HG02981 (cell line): ENCODE data around the gene DPP9.
"Not testable (repeated sequence)": the region's sequence is repeated elsewhere in the genome, so short reads cannot be mapped to it uniquely, and the experiment has no call there.

Experiments
- ATAC-seq: cut with Tn5 transposase; IDR thresholded peaks from one replicate; pipeline ENCODE4 v1.9.1; 2021; ENCODE audit warnings: mild to moderate bottlenecking, moderate library complexity; ENCODE audit not compliant: unreplicated experiment

DPP9 gene

GRCh38 chr19:4723595-4724514, at the start of gene DPP9:
DPP9 (minus strand) TSS chr19:4723842; CDS start chr19:4719906, 3,936 bp downstream.
- ATAC-seq: peak; percentile 80

- no peak for ATAC-seq
These were observed 49.5 kb upstream of the DPP9 start for GRCh38 chr19:4773047-4773640.

GRCh38 chr19:4772566-4772965, 48.9 kb upstream of the DPP9 start:
- ATAC-seq: no peak

- ATAC-seq: no peak
These were observed 45.5 kb upstream of the DPP9 start for GRCh38 chr19:4768934-4769777.

- no peak for ATAC-seq
These were observed 40.7 kb upstream of the DPP9 start for GRCh38 chr19:4764393-4764660.

GRCh38 chr19:4763021-4763420, 39.4 kb upstream of the DPP9 start:
- ATAC-seq: no peak

GRCh38 chr19:4760285-4760650, 36.6 kb upstream of the DPP9 start:
- ATAC-seq: no peak

GRCh38 chr19:4759388-4760284, 36.0 kb upstream of the DPP9 start:
- ATAC-seq: peak; percentile 68

- ATAC-seq: no peak
These were observed 35.0 kb upstream of the DPP9 start for GRCh38 chr19:4758659-4759058.

GRCh38 chr19:4758082-4758481, 34.4 kb upstream of the DPP9 start:
- no peak for ATAC-seq

- no peak for ATAC-seq
These were observed 31.8 kb upstream of the DPP9 start for GRCh38 chr19:4755459-4755858.

- ATAC-seq: no peak
These were observed 30.6 kb upstream of the DPP9 start for GRCh38 chr19:4754248-4754647.

- ATAC-seq: no peak
These were observed 26.4 kb upstream of the DPP9 start for GRCh38 chr19:4749870-4750590.

GRCh38 chr19:4748589-4748988, 24.9 kb upstream of the DPP9 start:
- ATAC-seq: no peak

- no peak for ATAC-seq
These were observed 24.5 kb upstream of the DPP9 start for GRCh38 chr19:4748185-4748584.

- no peak for ATAC-seq
These were observed 22.3 kb upstream of the DPP9 start for GRCh38 chr19:4745986-4746385.

GRCh38 chr19:4745175-4745574, 21.5 kb upstream of the DPP9 start:
- ATAC-seq: not testable (repeated sequence)

GRCh38 chr19:4744451-4745174, 21.0 kb upstream of the DPP9 start:
- no peak for ATAC-seq
